NCI-H146 treated with DMSO at 0.1 percent for 48 hours (cell line): Measurements from ENCODE around the gene CCT5.
"Not testable (repeated sequence)": the region's sequence is repeated elsewhere in the genome, so short reads cannot be mapped to it uniquely, and the experiment has no call there.

ENCODE experiments used
- DNase-seq: peaks from one replicate; lab custom pipeline; 2025; ENCODE audit not compliant: unreplicated experiment; lab: John Stamatoyannopoulos, UW

CCT5 gene

DNA sequence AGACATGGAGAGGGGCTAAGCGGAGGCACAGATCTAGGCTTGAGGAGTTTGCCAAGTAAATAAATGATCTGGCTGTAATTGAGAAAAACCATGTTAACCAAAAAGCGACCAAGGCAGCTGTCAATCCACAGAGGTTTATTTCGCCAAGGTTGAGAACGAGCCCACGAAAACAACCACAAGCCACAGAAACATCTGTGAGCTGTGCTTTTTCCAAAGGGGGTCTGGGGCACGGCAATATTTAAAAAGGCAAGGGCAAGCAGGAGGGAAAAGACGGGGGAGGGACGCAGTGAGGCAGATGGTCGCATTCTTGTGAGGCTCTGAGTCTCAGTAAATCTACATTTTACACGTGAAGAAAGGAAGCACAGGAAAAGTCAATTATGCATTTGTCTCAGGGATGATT is 25.4 kb downstream of the CCT5 start:
- no peak for DNase-seq

DNA sequence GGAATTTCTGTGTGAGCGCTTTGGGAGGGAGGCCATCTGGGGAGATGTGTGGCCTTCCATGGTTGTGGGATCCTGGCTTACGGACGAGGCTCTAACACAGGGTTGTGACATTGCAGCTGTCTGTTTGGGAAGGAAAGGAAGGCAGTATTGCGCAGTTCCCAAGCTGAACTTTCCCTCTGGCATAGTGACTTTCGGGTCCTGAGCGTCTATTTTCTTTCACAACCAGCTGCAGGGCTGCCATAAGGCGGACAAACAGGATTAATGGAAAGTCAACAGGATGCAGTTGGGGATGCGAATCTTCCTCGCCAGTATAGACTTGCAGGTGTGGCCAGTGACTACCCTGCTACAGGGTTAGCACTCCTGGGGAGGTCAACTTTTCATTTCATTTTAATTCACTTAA is 25.9 kb downstream of the CCT5 start:
- no peak for DNase-seq

DNA sequence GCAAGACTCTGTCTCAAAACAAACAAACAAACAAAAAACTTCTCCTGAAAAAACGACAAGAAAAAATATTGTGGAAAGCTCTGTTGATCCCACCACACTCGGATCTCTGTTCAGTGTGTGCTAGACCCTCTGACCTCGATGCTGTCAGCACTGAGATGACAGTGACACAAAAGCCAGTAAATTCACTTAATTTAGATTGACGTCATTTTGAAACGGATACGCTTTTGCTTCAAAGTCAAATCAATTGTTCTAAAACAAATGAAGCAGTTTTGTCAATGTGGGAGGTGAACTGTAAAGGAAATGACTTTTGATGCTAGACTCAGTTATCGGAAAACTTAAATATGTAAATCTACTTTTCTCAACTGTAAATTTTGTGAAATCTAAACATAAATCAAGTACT is 26.6 kb downstream of the CCT5 start:
- DNase-seq: no peak

DNA sequence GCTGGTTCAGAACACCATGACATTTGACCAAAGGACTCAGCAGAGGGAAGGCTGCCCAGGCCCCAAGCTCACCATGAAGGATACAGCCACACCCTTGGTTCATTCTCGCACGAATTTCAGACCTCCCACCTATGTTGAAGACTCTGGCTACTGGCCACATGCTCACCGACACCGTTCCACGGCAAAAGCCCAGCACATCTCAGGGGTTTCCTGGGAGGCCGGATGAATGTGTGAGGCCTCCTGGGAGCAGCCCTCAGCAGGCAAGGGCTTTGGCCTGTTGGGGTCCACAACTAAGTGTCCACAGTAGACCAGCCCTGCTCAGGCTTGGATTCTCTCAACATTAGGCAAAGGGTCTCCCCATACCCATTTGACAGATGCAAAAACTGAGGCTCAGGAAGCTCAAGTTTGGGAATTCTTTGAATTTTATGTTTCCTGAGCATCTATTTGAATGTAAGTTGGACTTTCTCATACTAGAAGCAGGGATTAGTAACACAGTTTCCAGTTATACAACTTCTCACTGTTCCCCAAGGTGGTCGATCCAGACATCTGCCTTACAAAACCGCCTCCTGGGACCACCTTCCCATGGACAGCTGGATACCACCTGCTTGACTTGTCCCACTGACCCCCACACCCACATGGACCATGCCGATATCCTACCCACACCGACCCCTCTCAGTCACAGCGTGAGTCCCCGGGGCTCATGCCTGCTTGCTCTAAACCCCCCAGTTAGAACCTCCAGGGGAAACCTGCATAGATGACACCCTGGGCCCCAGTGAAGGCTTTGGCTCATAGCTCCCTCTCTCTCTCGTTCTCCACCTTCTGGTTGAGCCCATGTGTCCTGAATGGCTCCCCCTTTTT is 27.9 kb downstream of the CCT5 start:
- no peak for DNase-seq

DNA sequence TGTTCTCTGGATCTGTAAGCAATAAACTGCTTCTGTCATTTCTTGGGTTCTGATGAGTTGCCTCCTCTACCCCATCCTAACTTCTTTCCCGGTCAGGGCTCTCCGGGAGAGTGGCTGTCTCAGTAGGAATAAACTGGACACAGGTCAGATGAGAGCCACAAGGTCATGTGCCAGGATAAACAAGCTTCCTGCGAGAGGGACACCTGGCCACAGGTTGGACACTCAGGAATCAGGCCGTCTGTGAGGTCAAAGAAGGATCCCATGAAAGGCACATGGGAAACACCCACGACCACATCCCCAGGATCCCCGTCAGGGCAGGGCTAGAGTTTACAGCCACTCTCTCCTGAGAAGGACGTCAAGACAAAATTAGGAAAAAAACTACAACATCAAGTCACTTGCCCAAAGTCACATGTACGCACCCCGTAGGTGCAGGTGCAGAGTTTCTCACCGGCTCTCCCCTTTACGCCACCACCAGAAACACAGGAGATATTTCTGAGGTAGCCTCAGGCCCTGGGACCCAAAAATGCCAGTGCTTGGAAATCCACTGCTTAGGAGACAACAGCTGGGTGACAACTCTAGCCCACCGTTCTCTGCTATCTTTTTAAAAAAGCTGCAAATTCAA is 28.7 kb downstream of the CCT5 start:
- no peak for DNase-seq

DNA sequence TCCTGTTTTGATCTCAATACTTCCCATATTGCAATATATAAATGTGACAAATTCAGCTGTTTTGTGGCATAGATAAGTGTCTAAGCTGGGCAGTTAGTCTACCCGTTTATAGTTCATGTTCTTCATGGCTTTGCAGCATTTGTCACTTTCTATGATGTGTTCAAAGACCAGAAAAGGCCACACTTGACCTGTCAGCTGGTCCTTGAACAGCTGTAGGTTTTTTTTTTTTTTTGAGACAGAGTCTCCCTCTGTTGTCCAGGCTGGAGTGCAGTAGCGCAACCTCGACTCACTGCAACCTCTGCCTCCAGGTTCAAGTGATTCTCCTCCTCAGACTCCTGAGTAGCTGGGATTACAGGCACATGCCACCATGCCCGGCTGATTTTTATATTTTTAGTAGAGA is 29.2 kb downstream of the CCT5 start:
- no peak for DNase-seq

DNA sequence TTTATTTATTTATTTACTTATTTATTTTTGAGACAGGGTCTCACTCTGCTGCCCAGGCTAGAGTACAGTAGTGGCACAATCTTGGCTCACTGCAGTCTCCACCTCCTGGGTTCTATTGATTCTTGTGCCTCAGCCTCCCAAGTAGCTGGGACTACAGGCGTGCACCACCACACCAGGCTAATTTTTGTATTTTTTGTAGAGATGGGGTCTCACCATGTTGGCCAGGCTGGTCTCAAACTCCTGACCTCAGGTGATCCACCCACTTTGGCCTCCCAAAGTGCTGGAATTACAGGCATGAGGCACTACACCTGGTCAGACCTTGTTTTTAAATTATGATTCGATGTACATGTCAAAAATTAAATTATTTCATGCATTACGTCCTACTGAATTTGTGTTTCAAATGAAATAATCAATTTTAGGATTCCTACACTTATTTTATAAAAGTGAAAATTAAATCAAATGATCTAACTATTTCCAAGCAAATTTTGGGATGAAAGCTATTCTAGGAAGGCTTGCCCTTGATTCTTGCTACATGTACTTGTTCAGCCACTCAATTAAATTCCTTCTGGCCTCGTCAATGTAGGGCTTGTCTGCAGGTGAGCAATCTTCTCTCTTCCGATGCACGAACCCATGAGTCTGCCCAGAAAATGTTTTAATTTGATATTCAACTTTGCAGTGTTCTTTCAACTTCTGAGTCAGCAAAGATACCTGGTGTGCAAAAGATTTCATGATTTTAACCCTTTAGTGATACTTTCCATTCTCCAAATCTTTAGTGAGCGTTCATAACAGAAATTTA is 30.0 kb downstream of the CCT5 start:
- DNase-seq: no peak

DNA sequence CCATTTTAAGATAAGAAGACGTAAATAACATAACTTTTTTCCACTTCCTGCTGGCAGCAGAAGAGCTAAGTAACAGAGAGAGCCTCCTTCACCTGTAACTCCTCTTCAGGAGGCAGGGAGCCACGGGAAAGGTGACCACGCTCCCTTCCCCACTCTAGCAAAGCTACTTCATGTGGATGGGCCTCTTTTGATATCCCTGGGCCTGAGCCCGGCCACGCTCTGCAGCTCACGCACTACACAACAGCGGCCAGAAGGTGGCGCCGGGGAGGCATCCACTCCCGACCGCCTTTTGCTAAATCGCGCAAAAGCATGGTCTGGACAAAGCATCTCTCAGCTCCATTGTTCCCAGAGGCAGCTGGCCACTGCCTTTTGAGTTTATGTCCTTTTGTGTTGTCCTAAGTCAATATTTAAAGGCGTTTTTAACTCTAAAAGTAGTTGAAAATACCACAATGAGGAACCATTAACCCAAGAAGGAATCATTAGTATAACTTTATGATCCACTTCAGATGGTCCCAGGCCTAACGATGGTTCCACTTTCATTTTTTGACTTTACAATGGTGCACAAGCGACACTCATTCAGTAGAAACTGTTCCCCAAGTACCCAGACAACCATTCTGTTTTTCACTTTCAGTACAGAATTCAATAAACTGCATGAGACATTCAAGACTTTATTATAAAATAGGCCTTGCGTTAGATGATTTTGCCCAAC is 34.0 kb downstream of the CCT5 start:
- DNase-seq: peak; percentile 82

DNA sequence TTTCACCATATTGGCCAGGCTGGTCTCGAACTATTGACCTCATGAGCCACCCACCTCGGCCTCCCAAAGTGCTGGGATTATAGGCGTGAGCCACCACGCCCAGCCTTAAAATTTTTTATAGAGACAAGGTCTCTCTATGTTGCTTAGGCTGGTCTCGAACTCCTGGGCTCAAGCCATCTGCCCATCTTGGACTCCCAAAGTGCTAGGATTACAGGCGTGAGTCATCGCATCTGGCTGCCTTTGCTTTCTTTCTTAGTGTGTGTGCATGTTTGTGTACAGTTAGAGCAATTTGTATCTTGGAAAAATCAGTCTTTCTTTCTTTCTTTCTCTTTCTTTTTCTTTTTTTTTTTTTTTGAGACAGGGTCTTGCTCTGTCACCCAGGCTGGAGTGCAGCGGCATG is 35.3 kb downstream of the CCT5 start:
- DNase-seq: not testable (repeated sequence)

DNA sequence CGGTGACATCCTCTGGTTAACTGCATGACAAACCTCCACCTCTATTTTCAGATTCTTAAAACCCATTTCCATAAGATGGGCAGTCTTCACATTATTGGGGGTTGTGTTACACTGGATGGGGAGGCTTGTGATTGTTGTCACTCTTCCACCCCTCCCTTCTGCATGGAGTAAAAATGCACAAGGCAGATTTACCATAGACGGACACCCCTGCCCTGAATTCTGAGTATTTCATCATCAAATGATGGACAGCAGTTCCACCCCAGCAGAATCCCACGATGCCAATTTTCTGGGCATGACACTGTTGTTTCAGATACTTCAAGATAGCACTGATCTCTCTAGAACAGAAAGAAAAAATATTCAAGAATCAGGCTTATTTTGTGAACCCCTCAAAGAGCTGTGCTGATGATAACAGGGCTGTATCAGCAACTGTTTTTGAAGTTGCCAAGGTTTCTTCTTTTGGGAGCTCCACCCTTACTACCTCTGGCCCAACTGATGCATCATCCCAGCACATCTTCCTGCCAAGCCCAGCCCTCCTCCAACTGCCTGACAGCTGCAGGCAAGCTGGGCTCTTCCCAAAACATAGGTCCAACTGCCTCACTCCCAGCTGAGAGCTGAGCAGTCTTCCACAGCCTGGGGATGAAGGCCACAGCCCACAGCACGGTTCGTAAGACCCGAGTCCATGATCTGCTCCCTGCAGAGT is 36.2 kb downstream of the CCT5 start:
- no peak for DNase-seq

DNA sequence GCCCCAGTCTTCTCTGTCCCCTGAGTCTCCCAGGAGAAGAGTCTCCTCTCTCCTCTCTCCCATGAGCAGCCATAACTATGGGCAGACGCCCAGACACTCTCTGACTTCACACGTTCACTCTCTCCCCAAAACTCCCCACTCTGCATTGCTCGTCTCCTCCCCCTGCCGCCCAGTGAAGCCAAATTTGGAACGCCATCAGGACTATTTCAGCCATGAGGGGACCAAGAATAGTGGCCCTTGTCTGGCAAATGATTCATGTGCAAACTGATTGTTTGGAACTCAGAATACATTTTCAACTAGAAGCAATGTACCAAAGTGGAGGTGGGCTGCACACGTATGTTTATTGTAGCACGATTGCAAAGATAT is 36.8 kb downstream of the CCT5 start:
- DNase-seq: no peak

DNA sequence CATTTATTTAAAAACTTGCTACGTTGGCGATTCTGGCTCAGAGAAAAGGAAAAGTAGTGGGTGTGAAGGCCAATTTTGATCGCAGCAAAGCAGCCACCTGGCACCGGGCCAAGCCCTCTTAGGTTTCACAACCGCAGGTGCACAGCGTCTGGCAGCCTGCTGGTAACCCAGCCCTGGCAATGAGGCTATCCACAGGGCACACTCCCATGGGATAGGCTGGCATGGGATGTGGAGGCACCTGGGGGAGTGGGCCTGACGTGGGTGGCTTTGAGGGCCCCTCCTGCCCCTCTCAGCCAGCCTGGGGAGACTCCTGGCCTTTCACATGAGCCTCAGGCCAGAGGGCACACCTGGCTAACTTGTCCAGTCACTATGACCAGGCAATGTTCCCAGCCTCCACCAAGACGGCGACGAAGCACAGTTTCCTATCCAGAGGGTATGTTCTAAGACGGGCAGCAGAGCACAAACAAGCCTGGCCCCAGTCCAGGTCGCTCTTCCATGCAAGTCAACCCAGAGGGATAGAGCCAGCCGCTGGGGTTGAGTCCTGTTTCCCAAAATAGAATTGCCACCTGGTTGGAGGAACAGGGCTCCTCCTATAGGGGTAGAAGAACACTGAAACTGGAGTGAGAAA is 38.6 kb downstream of the CCT5 start:
- peak; percentile 91 for DNase-seq

DNA sequence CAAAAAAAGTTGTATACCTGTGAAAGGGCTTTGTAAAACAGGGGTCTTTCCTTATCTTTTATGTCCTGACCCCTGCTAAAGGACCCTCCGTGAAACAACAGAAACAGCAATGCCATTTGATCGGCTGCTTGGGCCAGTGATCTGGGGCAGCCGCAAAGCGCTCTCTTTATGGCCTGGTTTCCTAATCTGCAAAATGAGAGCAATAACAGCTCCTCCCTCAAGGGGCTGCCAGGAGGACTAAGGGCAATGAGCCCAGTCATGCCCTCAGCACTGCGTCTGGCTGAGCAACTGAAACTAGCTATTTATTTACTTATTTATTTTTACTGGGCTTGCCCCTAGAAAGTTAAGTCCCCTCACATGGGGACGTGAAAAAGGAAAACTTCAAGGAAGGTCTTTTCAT is 39.3 kb downstream of the CCT5 start:
- DNase-seq: no peak

DNA sequence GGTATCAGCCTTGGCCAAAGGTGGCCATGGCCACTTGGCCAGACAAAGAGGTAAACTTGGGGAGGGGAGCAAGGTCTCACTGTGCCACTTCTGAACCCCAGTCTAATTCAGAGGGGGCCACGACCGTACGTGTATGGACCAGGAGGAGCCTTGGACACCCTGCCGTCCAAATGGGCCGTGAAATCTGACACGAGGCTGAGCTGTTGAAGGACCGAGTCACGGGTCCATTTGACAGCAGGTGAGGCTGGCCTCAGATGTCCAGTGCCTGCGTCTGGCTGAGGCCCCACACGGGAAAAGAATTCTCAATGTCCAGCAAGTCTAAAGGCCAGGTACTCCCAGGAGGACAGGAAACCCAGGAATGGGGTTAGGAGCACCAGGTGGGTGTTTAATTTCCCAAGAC is 39.9 kb downstream of the CCT5 start:
- DNase-seq: no peak

DNA sequence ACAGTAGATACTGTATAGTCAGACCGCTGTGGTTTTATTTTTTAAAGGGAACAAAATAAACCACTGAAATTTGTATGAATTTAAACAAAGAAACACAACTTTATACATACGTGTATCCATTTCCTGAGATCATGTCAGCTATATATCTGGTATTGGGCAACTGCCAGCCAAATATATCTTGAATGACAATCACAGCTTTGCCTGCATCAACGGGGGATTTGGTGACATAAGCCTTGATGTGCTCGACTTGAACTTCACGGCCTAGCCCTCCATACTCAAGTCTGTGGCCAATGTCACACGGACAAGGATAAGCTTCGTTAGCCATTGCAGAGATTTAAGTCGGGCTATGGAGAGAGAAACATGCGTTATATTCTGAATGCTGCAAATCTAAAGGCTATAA is 40.4 kb downstream of the CCT5 start:
- DNase-seq: no peak

DNA sequence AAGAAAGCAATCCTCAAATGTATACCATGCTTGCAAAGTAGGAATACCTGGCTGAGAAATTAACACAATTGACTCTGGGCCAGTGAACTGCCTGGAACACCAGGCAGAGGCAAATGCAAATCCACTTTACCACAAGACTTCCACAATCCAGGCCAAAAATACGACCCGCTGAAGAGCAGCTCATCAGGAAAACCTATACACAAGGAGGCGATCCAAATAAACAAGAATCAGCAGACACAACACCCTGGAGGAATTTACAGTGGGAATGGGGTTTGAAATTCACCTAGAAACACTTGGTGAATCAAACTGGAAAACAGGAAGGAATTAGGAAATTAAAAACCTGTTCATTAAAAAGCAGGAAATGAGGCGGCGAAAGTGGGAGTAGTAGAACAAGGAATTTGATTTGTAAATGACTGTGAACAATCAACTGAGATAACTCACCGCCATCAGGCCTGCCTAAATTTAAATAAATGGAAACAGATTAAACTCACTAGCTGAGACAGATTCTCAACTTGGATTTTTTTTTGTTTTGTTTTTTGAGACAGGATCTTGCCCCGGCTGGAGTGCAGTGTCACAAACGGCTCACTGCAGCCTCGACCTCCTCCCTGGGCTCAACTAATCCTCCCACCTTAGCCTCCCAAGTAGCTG is 41.7 kb downstream of the CCT5 start:
- DNase-seq: no peak

DNA sequence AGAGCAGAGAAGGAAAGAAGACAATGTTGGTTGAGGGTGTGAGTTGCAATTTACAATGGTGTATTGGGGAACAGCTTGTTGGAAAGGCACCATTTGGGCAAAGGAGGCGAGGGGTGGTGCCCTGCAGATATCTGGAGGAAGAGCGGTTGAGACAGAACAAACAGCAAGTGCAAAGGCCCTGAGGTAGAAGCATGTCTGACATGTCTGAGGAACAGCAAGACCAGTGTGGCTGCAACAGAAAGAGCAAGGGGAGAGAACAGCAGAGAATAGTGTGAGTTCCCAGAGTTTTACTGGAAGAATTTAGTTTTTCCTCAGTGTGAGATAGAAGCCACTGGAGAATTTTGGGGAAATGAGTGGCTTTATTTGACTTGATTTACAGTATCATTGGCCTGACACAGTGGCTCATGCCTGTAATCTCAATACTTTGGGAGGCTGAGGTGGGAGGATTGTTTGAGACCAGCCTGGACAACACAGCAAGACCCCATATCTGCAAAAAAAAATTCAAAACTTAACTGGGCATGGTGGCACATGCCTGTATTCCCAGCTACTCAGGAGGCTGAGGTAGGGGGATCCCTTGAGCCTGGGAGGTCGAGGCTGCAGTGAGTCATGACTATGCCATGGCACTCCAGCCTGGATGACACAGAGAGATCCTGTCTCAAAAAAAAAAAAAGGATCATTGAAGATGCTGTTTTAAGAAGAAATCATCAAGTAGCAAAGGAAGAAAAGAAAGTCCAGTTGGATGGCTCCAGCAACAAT is 44.0 kb downstream of the CCT5 start:
- no peak for DNase-seq

DNA sequence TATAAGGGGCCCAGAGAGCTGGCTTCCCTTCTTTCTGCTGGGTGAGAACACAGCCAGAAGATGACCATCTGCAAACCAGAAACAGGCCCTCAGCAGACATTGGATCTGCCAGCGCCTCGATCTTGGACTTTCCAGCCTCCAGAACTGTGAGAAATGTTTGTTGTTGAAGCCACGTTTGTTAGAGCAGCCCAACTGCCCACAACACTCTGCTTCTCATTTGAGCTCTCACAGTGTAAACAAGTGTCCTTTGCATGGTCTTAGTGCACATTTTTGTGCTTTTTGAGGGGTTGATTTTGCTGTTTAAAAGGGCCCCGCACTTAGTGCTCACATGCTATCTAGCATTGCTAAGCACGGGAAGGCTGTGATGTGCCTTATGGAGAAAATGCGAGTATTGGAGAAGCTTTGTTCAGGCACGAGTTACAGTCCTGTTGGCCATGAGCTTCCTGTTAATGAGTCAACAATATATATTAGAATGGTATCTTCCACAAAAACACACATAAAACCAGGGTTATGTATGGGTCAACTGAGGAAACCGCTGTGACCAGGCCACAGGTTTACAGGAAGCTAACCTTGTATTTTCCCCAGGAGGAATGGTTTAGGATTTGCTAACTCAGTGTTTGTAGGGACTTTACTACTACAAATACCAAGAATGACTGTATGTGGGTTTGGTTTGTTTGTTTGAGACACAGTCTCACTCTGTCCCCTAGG is 45.7 kb downstream of the CCT5 start:
- DNase-seq: no peak
